GM12872 (cell line): ENCODE measurements around the gene RHOJ.

Source experiments
- TF ChIP-seq, protein P1 (sequence below): IDR thresholded peaks from 3 replicates; pipeline ENCODE4 v1.5.1; 2011; ENCODE audit warnings: low read depth, mild to moderate bottlenecking, low read length, moderate library complexity; ENCODE audit not compliant: insufficient read depth

Gene RHOJ

DNA sequence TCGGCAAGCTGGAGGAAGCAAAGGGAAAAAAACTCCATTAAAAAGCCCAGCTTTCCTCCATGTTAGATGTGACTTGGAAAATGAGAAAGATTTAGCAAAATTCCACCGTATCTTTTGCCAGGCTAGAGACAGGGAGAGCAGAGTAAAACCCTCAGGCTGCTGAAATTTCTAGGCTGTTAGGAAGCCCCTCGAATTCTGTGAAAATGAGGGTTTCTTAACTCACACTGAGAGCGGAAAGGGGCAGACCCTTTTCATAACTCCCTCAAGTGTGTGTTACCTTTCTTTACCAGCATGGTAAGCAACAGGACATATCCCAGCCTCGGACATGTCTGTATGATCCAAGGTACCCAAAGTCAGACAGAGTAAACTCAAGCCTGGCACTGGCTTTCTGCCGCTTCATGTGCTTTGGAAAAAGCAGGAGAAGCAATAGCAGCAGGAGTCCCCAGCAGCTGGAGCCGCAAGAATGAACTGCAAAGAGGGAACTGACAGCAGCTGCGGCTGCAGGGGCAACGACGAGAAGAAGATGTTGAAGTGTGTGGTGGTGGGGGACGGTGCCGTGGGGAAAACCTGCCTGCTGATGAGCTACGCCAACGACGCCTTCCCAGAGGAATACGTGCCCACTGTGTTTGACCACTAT is at the start of gene RHOJ:
Gene RHOJ, plus strand, starts transcription at position 37 of the 637 bp plus-strand sequence. Its CDS starts 427 bp downstream, at position 464.
- TF ChIP-seq, protein P1, sequence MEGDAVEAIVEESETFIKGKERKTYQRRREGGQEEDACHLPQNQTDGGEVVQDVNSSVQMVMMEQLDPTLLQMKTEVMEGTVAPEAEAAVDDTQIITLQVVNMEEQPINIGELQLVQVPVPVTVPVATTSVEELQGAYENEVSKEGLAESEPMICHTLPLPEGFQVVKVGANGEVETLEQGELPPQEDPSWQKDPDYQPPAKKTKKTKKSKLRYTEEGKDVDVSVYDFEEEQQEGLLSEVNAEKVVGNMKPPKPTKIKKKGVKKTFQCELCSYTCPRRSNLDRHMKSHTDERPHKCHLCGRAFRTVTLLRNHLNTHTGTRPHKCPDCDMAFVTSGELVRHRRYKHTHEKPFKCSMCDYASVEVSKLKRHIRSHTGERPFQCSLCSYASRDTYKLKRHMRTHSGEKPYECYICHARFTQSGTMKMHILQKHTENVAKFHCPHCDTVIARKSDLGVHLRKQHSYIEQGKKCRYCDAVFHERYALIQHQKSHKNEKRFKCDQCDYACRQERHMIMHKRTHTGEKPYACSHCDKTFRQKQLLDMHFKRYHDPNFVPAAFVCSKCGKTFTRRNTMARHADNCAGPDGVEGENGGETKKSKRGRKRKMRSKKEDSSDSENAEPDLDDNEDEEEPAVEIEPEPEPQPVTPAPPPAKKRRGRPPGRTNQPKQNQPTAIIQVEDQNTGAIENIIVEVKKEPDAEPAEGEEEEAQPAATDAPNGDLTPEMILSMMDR = no peak

DNA sequence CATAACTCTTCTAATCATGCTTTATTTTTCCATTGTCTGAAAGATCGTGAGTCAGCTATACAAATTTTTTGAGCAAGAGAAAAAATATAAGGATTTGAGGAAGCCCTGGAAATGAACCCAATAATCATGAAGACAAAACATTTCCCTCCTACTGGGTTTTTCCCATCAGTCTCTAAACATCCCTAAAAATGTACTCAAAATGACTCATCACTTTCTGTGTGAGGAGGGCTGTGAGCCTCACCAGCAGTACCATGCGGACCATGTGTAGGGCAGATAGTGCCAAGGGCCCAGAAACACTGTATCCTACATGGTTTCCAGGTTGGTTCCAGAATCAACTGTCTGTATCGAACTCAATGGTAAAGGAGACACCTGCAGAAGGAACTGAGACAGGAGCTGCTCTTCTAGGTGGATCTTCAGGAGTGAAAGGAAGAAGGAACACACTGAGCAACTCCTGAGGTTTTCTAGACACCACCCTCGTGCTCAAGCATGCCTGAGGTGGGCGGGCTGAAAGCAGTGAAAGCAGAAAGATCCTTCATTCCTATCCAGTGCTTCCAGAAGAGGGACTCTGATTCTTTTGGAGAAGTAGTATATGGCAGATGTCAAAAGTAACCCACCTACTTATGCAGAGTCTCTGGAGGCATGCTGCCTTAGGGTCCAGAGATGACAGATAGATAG is 48.6 kb upstream of the RHOJ start:
- TF ChIP-seq, protein P1 = no peak

DNA sequence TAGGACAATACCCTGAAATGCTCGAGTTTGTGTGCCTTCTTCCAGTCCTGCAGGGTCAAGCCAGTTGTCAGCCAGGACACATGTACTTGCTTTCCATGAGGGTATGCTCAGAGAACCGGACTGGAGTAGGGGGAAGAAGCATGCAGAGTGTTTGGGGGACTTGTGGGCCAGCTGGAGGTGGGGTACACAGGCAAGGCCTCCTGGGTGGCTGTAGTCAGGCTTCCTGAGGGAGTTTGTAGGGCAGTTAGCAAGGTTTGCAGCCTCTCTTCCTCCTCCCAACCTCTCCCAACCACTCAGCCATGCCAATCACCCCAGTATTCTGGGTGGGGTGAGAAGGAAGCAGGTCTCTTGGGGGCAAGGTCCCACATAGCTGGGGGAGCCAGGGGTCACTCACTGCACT is 47.0 kb upstream of the RHOJ start:
- TF ChIP-seq, protein P1 = no peak

DNA sequence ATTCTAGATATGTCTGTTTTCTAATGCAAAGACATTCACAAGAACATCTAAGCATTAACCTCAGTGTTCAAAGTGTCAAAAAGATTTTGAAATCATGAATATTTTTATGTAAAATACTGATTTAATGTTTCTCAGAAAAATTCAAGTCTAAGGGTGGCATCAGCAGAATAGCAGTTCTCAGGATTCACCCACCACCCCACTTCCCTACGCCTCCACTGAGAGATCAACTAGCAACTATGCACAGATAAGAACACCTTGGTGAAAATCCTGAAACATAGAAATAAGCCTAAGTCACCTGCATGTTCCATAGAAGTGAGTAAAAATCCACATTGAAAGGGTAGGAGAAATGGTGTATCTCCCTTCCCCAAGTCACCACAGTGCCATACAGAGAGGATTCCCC is 40.9 kb upstream of the RHOJ start:
- TF ChIP-seq, protein P1 = no peak

DNA sequence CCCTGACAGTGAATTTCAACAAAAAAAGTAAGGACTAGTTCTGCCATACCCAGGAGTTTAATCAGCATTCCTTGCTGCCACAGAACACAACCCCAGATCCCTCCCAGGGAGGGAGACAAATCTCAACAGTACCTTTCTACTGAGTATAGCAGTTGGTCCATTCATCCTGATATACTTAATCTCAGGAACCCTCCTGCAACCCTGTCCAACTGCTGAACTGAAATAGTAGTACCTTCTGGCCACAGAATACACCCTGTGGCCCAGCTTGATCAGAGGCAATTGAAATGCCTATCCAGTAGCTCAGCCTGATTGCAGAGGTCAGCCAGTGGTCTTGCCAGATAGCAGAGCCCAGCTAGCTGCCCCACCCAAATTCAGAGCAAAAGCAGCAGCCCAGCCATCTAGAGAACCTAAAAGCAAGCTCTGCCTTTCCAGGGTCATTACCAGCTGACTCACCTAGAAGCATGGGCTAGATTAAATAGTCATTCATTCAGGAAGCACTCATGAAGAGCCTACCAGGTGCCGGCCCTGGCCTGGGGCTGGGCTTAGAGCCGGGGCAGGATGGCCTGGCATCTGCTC is 40.0 kb upstream of the RHOJ start:
- TF ChIP-seq, protein P1 = no peak

DNA sequence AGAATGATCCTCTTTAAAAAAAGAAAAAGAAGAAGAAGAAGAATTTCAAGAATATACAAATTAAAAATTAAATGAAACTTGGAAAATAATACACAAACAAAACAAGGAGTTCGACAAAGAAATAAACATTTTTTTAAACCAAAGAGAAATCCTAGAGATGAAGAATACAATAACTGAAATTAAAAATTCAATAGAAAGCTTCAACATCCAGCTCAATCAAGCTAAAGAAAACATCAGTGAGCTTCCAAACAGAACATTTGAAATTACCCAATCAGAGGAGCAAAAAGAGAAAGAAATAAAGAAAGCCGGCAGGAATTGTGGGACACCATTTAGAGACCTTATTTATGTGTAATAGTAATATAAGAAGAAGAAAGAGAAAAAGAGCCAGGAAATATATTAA is 37.2 kb upstream of the RHOJ start:
- TF ChIP-seq, protein P1 = no peak

DNA sequence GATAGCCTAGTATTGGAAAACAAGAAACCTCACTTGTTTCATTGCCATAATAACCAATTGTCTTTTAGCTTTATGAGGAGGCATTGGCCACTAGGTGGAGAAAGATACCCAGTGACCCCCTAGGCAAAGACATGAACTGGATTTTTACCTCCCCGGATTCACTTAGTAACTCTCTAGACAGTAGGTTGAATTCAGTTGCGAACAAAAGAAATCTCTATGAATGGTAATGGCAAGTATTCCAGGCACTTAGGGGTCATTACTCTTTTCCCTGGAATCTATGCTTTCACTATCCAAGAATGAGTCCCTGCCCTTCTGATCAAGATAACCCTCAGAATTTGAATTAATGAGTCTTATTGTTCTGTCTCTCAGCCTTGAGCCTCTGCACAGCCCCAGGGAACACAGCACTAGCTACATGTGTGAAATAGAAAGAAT is 29.5 kb upstream of the RHOJ start:
- TF ChIP-seq, protein P1 = peak; percentile 52
